C4-2B (cell line): ENCODE results near the gene PI4K2A.

Experiments
- CTCF ChIP-seq: fragments of 450-650 bp; conservative IDR thresholded peaks from 2 replicates; pipeline ENCODE4 v1.5.1; 2017; ENCODE audit warnings: mild to moderate bottlenecking
- ZFX ChIP-seq: fragments of 450-650 bp; IDR thresholded peaks from 2 replicates; pipeline ENCODE4 v1.6.1; 2017

GRCh38 chr10:97635577-97635976 is 4.9 kb upstream of the PI4K2A start:
- TF ChIP-seq CTCF (no peak), ZFX (no peak)
